NCI-H2196 (cell line): Measurements from ENCODE around the gene RGS6.

Experiments used
- DNase-seq: peaks from one replicate; lab custom pipeline; 2025; ENCODE audit not compliant: unreplicated experiment; lab: John Stamatoyannopoulos, UW

RGS6 gene

DNA sequence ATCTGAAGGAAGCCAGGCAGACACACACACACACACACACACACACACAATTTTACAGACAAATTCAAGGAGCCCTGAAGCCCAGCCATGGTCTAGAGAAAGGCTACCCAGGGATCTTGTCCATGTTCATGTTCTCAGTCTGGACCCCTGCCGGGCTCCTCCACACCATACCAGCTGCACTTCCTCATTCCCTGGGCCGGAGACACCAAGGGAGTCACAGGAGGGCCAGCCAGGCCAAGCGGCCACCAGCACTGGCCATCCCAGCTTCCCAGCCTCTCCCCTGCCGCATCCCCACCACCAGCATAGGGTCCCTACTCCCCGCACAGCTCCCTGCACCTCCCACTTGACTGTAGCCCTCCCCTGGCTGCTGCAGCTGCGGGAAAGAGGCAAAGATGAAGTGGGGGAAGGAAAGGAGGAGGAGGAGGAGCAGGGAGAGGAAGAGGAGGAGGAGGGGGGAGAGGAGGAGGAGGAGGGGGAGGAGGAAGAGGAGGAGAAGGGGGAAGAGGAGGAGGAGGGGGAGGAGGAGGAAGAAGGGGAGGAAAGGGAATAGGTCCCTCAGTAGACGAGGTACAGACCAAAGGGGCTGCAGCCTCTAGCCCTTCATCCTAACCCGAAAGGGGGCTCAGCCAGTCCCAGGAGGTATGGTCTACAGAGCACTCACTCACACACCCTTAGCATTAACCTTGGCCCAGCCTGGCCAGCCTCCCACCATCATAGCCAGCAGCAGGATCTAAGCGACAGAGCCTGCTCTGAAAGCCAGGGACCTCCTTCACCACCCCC lies 668.5 kb downstream of the RGS6 start:
- DNase-seq = no peak

DNA sequence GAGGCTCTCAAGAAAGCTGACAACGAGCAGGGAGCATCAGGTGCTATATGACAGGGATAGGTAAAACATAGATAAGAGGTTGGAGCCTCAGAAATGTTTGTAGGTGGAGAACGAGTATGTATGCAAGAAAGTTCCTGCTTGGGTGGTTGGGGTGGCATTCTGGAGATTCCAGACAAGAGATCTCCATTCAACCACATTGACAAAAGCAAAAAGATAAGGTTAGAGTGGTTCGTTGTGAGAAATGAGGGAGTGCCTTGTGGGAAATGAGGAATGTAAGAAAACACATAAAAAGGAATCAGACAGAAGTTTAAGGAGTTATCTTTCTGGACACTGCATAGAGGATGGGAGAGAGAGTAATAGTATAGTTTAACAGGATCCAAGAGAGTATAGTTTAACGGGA lies 671.4 kb downstream of the RGS6 start:
- DNase-seq = no peak

DNA sequence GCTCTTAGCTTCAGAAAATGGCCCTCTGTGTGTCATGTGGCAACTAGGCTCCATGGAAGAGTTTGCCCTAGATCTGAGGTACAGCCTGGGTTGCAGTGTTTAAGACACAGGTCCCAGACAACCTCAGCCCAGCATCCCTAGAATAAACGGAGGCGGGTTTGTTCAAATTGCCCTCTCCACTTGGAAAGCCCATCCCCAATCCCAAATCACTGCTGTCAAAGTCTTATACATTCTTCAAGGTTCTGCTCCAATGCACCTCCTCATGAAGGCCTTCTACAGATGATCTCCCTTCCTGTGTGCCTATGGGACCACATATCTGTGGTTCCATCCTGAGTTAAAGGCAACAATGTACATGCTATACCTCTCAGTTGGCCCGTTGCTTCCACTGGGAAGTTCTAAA lies 671.9 kb downstream of the RGS6 start:
- DNase-seq = no peak

DNA sequence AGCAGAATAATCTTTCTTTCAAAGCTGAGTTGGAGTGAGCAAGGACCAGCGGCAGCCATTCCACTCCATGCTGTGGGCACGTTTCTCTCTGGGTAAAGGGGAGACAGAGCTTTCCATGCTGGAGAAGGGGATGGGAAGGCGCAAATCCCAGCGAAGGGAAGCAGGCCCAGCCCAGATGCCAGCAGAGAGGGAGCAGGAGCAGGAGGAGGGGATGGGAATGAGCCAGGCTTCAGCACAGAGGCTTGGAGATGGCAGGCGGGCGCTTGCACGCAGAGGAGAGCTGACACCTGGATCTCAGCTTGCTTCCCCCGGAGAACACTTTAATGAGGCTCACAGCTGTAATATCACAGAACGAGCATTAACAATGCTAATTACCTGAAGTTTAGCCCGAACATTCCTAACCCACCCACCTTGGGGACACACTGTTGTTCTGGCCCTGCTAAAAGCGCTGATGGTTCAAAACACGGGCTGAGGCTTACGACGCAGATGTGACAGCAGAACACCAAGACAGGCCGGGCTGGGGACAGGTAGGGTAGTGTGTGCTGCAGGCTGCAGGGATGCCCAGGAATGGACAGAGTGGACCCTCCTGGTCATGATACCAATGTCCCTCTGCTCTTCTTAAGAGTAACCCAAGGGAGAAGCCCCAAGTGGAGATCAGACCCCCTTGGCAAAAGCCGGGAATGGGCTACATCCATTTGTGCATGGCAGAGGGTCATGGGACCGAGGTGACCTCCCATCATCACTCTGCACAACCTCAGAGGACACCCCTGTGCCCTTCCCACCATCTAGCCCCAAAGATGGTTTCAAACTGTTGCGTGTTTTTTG lies 673.1 kb downstream of the RGS6 start:
- no peak for DNase-seq

DNA sequence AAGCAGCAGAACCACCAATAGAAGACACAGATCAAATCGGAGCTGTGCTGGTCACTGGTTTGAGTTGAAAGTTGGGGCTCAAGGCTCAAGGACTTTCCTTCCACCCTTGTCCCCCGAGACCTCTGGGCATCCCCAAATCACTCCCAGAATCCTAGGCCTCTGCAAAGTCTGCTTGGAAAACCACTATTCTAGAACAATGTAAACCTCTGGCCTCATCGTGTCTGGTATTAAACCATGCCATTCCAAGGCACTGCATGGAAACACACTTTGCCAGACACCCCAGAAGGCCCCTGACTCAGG lies 673.6 kb downstream of the RGS6 start:
- no peak for DNase-seq

DNA sequence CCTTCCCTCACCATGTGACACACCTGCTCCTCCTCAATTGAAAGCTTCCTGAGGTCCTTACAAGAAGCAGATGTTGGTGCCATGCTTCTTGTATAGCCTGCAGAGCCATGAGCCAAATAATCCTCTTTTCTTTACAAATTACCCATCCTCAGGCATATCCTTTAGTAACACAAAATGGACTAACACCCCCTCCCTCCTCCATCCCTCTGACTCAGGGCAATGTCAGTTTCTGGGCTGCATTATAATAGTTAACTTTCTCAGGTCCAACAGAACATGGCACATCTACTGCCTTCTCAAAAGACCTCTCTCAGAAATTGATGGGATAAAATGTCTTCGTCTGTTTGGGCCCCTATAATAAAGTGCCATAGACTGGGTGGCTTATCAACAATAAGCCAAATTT lies 674.6 kb downstream of the RGS6 start:
- no peak for DNase-seq

DNA sequence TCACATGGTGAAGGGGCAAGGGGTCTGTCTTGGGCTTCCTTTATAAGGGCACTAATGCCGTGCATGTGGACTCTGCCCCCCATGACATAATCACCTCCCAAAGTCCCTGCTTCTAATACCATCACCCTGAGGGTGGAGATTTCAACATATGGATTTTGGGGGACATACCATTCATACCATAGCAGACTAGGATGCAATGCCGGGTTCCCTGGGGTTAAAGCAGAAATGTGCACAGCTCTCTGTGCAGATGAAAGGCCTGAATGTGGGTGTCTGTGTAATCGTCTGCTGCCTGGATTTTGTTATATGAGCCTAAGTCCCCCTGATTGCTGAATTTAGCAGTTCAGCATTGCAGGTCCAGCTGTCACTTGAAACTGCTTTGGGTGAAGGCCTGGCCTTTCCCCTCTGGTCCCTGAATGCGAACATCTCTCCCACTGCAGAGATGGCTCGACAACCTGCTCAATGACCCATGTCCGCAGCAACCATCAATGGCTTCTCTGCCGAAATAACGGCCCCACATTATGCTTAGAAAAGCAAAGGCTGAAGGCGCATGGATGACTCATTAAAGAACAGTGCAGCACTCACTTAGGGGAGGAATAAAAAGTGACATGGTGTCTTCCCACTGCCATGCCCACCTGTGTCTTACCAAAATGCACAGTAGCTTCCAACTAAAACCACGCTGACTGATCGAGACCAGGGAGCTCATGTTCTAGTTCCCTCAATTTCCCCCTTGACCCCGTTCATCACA lies 675.3 kb downstream of the RGS6 start:
- DNase-seq = no peak

DNA sequence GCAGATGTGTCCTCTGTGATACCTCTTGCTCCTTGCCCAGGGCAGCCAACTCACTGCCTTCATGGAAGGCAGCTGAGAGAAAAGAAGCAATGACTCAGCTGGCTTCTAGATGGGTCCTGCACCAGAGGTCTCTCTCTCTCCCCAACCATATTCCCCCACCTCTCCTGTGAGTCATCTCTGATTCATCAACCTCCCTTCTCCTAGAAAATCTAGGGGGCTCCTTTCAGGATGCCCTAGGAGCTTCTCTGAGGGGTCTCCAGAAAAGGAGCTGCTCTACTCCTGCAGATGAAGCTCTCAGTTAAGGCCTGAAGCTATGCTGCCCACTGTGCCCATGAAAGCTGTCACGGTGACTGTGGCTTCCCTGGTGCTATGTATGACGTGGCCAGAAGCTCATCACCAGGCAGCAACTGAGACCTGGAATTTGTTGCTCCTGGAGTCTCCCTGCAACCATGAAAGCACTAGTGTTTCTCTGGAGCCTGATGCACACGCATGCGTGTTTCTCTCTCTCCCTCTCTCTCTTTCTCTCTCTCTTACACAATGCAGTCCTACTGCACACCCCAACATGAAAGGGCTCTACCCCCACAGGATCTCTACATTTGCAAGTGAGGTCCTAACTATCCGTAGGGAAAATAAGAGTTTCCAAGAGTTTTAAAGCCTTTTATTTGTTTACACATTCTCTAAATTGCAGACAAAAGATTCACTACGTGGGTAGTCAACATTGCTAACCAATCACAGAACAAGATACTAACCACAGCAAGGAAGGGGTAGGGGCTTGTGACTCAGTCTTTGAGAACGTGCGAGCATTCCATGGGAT lies 676.4 kb downstream of the RGS6 start:
- DNase-seq = no peak

DNA sequence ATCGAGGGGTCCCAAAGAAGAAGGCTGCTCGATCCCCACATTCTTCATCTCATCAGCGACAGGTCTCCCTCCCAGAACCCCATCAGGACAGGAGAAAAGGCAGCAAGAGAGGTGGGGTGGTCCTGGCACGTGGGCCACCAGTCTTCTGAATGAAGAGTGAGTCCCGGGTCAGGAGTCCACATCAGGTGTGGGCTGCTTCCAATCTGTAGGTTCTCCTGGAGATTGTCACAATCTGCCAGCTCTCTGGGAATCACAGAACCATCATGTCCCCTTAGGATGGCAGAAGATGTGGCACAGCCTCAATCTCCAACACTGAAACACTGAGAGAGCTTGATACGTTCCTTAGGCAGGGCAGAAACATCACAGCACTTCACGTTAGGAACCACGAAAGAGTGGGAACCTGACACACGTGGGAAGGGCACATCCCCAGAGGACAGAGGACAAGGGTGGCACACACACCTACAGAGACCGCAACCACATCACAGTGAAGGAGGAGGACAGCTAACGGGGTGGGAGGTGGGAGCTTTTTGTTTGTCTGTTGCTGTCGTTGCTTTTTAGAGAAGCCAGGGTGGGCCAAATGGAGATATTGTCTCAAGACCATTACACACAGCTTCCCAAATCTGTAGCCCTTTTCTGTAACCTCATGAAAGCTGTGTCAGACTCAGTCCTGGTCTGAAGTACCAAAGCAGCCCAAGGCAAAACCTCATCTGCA lies 677.1 kb downstream of the RGS6 start:
- DNase-seq = no peak

DNA sequence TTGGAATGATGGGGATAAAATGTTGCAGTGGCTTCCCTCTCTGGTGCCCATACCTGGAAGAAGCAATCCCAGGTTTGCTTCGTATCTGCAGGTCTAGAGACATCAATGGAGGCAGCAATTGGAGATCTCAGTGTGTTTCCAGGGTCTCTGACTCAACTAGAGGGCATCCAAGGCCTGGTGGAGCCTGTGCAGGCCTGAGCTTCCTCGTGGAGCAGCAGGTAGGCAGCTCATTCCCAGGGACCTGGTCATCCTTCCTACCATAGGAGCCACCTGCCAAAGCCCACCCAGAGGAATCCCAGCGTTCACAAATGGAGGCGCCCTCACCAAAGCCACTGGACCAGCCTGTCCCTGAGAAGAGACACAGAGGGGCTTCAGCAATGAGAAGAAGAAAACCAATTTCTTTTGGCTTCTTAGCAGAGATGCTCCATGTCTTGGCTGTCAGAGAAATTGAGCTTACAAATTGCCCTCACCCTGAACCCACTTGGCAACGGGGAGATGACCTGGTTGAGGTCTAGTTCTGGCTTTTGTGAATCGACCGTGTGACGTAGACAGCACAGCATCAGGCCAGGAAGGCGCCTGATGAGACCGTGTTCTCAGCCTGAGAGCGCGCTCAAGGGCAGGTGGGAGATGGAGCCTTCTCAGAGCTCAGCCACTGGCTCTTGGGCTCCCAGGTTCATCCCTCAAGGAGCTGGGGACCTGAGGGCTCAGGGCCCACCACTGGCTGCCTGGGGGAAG lies 678.0 kb downstream of the RGS6 start:
- DNase-seq = no peak

DNA sequence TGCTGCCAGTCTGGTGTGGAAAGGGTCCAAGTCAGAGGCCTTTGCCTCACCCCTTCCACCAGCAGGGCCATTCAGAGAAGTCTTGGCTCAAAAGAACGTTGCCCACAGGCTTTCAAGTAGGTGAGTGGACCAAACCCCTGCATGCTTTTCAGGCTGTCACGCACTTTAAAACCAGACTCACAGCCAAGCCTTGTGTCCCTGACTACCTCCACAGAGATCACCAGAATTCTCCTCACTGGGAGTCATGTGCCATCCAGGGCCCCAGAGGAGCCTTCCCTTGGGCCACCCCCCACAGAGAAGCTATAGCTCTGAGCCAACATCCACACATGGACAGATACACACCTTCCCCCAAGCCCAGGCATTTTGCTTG lies 678.6 kb downstream of the RGS6 start:
- DNase-seq = no peak

DNA sequence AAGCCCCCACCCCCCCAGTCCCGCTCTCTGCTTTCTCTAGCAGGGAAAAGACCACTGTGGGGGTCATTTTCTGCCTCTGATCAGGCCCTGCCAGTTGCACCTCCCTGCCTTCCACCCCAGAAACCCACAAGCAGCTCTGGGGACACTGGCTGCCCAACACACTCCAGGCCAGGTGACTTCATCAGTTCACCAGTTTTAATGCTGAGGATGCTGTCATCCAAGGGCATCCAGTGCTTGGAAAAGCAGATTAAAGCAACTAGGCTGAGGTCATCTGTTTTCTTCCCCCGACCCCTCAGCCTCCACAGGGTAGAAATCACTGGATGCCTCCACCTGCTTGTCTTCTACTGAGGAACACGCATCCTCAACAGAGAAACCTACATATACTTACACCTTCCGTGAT lies 679.3 kb downstream of the RGS6 start:
- DNase-seq = no peak

DNA sequence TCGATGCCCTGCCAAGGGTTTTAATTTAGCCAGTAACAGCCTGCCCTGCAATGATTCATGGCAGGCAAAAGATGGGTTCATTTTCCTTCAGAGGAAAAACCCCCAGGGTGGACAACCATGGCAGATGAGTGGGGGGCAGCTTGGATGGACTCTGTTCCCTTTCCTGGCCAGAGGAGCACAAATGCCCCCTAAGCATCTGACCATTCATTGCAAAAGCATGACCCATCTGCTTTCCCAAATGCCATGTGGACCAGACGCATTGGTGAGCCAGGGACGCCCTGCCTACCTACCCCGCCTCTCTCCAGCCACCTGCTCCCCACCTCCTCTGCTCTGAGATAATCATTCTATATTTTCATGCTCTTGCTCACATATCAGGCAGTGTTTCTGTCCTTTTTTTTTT lies 679.8 kb downstream of the RGS6 start:
- DNase-seq = no peak

DNA sequence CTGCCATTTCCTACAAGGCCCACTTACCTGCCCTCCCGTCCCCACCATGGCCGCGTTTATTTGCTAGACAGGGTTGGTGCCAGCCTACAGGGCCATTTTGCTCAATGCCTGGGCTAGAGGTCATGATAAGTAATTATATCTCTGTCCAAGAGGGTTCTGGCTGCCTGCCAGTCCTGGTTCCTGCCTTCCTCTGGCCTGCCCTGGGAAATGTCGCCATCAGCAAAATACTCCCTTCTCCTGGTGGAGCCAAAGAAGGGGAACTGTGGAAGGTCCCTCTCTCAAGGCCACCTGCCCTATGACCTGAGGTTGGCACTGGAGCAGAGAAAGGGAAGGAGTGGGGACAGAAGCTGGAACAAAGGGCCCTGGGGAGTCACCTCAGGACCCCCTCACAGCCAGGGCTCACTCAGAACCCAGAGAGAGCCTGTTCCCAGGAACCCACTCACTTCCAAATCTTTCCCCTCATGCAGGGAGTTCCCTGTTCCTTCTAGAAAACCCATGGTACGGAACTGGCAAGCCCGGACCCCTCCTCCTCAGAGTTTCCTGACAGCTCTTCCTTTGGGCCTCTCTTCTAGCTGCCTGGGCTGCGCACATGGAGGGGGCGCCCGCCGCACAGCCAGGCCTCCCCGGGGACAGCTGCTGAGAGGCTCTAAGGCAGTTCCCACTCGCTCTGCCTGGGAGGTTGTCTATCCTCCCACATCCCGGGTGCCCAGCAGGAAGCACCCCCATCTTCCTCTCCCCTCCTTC lies 681.2 kb downstream of the RGS6 start:
- peak; percentile 10 for DNase-seq

DNA sequence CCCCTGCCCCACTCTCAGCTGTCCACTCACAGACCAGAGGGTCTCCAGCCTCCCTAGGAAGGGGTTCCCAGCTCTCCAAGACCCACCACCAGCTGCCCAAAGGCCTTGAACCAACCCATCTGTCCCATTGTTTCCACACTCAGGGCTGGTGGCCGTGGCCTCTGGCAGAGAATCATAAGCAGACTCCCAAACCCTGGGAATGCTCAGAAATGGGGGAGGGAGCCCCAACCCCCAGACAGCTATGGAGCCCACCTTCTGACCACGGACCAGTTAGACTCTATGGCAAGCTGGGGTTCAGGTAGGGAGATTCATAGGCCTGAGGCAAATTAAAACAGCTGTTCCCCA lies 681.7 kb downstream of the RGS6 start:
- DNase-seq = no peak

DNA sequence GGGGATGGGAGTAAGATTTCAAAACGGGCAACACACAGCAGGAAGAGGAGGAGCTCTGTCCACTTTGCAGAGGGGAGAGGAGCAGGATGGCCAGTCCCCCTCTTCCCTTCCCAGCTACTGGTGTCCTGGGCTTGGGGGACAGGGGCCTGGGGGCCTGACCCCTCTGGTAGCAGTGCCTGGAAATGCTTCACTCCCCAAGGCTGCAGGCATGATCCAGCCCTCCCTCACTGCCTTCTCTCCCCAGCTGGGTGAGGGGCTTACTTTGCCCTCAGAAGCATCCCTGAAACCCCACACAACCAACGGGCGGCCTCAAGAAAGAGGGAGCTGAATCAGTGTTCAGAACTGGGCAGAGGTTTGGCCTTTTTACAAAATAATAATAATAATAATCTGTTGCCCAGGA lies 682.1 kb downstream of the RGS6 start:
- DNase-seq = no peak

DNA sequence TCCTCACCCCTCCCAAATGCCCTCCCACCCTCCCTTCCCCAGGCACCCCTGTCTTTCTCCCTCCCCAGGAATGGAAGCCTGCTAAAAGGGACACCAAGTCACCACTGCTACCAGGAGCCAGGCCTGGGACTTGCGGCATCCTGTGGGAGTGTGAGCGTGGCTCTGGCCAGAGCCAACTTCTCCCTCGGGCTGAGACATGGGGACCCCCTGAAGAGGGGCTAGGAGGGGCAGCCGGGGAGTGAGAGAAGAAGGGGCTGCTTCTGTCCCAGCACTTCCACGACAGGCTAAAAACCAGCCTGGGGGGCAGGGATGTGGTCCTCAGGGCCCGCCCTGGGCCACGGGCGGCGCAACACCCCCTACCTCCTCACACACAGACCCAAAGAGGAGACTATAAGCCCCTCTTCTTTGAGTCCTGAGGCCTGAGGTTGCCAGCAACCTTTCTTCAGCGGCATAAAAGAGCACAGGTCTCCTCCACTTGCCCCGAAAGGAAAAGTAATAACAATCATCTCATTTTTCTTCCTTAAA lies 682.7 kb downstream of the RGS6 start:
- DNase-seq = no peak

DNA sequence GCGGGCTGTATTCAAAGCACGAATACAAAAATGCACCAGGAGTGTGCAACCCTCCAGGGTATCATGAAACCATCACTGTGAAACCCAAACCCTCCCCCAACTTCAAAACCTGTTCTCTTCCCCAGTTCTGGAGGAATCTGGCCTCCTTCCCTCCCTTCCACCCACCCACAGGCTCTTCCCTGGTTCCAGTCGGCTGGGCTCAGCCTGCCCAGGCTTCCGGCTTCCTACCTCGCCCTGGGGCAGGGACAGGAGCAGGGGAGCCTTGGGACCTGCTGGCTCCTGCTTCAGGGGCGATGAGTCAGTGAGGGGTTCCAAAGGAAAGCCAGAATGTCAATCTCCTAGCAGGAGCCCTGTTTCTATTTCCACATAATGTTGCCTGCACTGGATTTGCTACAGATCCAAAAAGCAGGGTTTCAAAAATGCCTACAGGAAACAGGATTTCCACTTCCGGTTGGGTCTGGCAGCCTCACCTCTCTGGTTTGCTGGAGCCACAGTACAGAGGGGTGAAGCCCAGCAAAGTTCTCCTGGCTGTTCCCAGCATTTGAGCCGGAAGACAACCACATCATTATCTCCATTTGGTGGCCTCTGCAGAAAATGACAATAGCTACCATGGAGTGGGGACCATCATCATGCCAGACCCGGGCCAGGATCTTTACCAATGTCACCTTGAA lies 683.4 kb downstream of the RGS6 start:
- no peak for DNase-seq
